ENCODE measurements around the gene COG5. TPM values are rescaled to one million over a fixed set of nuclear protein-coding genes. Genes with fewer than 3 reads are reported as not detected.

Gene COG5
- total and polyA plus RNA-seq, 9 of the 15 experiments (the other 6 are each of a cell fraction or from before 2014, with no cell fraction given) = 15.3 to 75.1 (median 56.4) TPM

DNA sequence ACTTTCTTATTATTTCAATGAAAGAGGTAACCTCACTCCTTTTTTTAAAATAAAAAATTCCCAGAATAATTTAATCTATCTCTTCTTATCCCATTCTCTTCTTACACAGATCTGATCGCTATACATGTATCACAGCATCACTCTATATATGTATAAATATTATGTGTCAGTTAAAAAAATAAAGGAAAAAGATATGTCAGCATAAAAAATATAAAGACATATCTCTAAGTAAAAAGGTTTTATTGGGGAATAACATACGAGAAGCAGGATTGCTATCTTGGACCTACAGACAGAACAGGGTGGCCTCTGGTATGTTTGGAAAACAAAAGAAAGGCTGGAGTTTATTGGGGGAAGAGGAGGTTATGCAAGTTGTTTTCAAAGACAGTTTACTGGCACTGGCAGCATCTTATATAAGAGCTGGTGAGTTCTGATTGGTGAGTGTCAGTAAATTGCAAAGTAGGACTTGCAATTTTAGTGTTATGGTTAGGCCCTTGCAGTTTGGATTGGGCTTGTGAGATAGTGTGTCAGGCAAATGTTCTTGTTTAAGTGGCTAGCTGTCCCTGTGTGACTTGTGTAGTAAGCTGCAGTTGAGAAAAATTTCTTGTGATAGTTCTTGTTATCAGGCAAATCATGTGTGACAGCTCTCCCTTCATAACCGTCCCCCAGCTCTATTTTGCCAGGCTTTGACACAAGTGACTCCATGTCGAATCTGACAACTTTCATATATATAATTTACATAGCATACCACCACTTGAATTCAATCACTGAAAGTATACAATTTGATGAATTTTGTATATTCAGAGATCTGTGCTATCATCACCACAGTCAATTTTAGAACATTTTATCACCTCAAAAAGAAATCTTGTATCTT lies 276.7 kb downstream of the COG5 start (continued):
- TF ChIP-seq, protein P1, sequence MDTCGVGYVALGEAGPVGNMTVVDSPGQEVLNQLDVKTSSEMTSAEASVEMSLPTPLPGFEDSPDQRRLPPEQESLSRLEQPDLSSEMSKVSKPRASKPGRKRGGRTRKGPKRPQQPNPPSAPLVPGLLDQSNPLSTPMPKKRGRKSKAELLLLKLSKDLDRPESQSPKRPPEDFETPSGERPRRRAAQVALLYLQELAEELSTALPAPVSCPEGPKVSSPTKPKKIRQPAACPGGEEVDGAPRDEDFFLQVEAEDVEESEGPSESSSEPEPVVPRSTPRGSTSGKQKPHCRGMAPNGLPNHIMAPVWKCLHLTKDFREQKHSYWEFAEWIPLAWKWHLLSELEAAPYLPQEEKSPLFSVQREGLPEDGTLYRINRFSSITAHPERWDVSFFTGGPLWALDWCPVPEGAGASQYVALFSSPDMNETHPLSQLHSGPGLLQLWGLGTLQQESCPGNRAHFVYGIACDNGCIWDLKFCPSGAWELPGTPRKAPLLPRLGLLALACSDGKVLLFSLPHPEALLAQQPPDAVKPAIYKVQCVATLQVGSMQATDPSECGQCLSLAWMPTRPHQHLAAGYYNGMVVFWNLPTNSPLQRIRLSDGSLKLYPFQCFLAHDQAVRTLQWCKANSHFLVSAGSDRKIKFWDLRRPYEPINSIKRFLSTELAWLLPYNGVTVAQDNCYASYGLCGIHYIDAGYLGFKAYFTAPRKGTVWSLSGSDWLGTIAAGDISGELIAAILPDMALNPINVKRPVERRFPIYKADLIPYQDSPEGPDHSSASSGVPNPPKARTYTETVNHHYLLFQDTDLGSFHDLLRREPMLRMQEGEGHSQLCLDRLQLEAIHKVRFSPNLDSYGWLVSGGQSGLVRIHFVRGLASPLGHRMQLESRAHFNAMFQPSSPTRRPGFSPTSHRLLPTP (IDR thresholded peaks at IDR 0.05; ENCODE audit: borderline replicate concordance, extremely low read depth, insufficient read length) = no peak
- TF ChIP-seq ZNF316 (IDR thresholded peaks at IDR 0.05) (peak; percentile 97), SNIP1 (IDR thresholded peaks at IDR 0.05; ENCODE audit: low read depth) (no peak), NCOA1 (IDR thresholded peaks at IDR 0.05; ENCODE audit: low read depth) (no peak), DMBX1 (CRISPR knock-in tag; IDR thresholded peaks at IDR 0.05; ENCODE audit: borderline replicate concordance) (peak; percentile 69; the same call in 1 of the 2 replicates), GABPB1 (CRISPR knock-in tag; IDR thresholded peaks at IDR 0.05) (no peak), ZNF436 (CRISPR knock-in tag; IDR thresholded peaks at IDR 0.05) (no peak), CBX5 (IDR thresholded peaks at IDR 0.05; ENCODE audit: borderline replicate concordance, low read depth) (no peak), NR4A1 (CRISPR knock-in tag; IDR thresholded peaks at IDR 0.05) (no peak), NR4A1 (tag; IDR thresholded peaks at IDR 0.05) (peak; percentile 67; the same call in 1 of the 2 replicates), ZNF311 (CRISPR knock-in tag; IDR thresholded peaks at IDR 0.05) (no peak)
- TF ChIP-seq, protein P2, sequence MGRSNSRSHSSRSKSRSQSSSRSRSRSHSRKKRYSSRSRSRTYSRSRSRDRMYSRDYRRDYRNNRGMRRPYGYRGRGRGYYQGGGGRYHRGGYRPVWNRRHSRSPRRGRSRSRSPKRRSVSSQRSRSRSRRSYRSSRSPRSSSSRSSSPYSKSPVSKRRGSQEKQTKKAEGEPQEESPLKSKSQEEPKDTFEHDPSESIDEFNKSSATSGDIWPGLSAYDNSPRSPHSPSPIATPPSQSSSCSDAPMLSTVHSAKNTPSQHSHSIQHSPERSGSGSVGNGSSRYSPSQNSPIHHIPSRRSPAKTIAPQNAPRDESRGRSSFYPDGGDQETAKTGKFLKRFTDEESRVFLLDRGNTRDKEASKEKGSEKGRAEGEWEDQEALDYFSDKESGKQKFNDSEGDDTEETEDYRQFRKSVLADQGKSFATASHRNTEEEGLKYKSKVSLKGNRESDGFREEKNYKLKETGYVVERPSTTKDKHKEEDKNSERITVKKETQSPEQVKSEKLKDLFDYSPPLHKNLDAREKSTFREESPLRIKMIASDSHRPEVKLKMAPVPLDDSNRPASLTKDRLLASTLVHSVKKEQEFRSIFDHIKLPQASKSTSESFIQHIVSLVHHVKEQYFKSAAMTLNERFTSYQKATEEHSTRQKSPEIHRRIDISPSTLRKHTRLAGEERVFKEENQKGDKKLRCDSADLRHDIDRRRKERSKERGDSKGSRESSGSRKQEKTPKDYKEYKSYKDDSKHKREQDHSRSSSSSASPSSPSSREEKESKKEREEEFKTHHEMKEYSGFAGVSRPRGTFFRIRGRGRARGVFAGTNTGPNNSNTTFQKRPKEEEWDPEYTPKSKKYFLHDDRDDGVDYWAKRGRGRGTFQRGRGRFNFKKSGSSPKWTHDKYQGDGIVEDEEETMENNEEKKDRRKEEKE (IDR thresholded peaks at IDR 0.05; ENCODE audit: borderline replicate concordance in 1 of 2, control insufficient read depth in 1 of 2, low read depth in 2 of 2, low read length in 1 of 2) = no peak
- TF ChIP-seq, protein P3, sequence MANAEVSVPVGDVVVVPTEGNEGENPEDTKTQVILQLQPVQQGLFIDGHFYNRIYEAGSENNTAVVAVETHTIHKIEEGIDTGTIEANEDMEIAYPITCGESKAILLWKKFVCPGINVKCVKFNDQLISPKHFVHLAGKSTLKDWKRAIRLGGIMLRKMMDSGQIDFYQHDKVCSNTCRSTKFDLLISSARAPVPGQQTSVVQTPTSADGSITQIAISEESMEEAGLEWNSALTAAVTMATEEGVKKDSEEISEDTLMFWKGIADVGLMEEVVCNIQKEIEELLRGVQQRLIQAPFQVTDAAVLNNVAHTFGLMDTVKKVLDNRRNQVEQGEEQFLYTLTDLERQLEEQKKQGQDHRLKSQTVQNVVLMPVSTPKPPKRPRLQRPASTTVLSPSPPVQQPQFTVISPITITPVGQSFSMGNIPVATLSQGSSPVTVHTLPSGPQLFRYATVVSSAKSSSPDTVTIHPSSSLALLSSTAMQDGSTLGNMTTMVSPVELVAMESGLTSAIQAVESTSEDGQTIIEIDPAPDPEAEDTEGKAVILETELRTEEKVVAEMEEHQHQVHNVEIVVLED (CRISPR knock-in tag; IDR thresholded peaks at IDR 0.05) = 0 out of 2 replicates have a peak, but pooled peaks have one; percentile 12
